Astrocyte (in vitro differentiated cells and primary cell): ENCODE results near the gene RBM17. TPM values are rescaled to one million over a fixed set of nuclear protein-coding genes. Genes with fewer than 3 reads are reported as not detected.
A peak's percentile ranks its signal among the peaks of the same experiment; 100 is the strongest.

Experiments
- DNase-seq: peaks from one replicate; pipeline ENCODE4 v3.0.0-alpha.2; 2010; ENCODE audit warnings: low read depth
- FAIRE-seq: peaks from 2 replicates; lab custom pipeline; 2011; peaks lifted over from hg19 to GRCh38; lab: Jason Lieb, UNC
- H2AFZ ChIP-seq: 2 replicates; pipeline ENCODE4 v1.6.0; 2012; ENCODE audit warnings: low read depth, low read length, inconsistent platforms
- H3K27ac ChIP-seq: 2 replicates; pipeline ENCODE4 v1.5.1; 2011; ENCODE audit warnings: low read depth, low read length, inconsistent platforms
- H3K27me3 ChIP-seq: 2 replicates; pipeline ENCODE4 v1.6.0; 2011; ENCODE audit warnings: low read length, inconsistent platforms; ENCODE audit not compliant: insufficient read depth
- H3K36me3 ChIP-seq: 2 replicates; pipeline ENCODE4 v1.5.1; 2011; ENCODE audit warnings: low read length, inconsistent platforms; ENCODE audit not compliant: insufficient read depth
- H3K4me1 ChIP-seq: 2 replicates; pipeline ENCODE4 v1.5.1; 2011; ENCODE audit warnings: low read length, inconsistent platforms; ENCODE audit not compliant: insufficient read depth
- H3K4me2 ChIP-seq: 2 replicates; pipeline ENCODE4 v1.6.0; 2012; ENCODE audit warnings: low read length, inconsistent platforms
- H3K4me3 ChIP-seq: 2 replicates; pipeline ENCODE4 v1.5.1; 2011; ENCODE audit warnings: low read depth, mild to moderate bottlenecking, low read length, inconsistent platforms; ENCODE audit not compliant: insufficient read depth
- H3K79me2 ChIP-seq: 2 replicates; pipeline ENCODE4 v1.6.0; 2012; ENCODE audit warnings: mild to moderate bottlenecking, low read length, inconsistent platforms; ENCODE audit not compliant: insufficient read depth
- H3K9ac ChIP-seq: 2 replicates; pipeline ENCODE4 v1.6.0; 2012; ENCODE audit warnings: mild to moderate bottlenecking, low read length, inconsistent platforms
- H3K9me3 ChIP-seq: 2 replicates; pipeline ENCODE4 v1.5.1; 2012; ENCODE audit warnings: low read depth, mild to moderate bottlenecking, low read length, inconsistent platforms; ENCODE audit not compliant: insufficient read depth
- H4K20me1 ChIP-seq: 2 replicates; pipeline ENCODE4 v1.6.0; 2012; ENCODE audit warnings: low read length, inconsistent platforms; ENCODE audit not compliant: insufficient read depth
- H3K27ac Mint-ChIP-seq: one replicate; pipeline ENCODE4 v1.8.0; 2021; ENCODE audit warnings: mild to moderate bottlenecking, mixed read lengths; ENCODE audit not compliant: unreplicated experiment
- H3K27me3 Mint-ChIP-seq: one replicate; pipeline ENCODE4 v1.8.0; 2021; ENCODE audit warnings: low read depth, mixed read lengths; ENCODE audit not compliant: unreplicated experiment
- H3K36me3 Mint-ChIP-seq: one replicate; pipeline ENCODE4 v1.8.0; 2021; ENCODE audit warnings: low read depth, mixed read lengths; ENCODE audit not compliant: unreplicated experiment
- H3K4me1 Mint-ChIP-seq: one replicate; pipeline ENCODE4 v1.8.0; 2021; ENCODE audit warnings: low read depth, mixed read lengths; ENCODE audit not compliant: unreplicated experiment
- H3K4me3 Mint-ChIP-seq: one replicate; pipeline ENCODE4 v1.8.0; 2021; ENCODE audit warnings: mild to moderate bottlenecking, moderate library complexity, mixed read lengths; ENCODE audit not compliant: unreplicated experiment
- H3K9me3 Mint-ChIP-seq: one replicate; pipeline ENCODE4 v1.8.0; 2021; ENCODE audit warnings: mild to moderate bottlenecking, mixed read lengths; ENCODE audit not compliant: unreplicated experiment
- CTCF ChIP-seq: IDR thresholded peaks from 2 replicates; pipeline ENCODE4 v1.5.1; 2011; ENCODE audit warnings: low read depth, mild to moderate bottlenecking, inconsistent platforms, low read length, moderate library complexity; ENCODE audit not compliant: insufficient read depth
- EZH2 ChIP-seq: IDR thresholded peaks from 2 replicates; pipeline ENCODE4 v1.6.1; 2012; ENCODE audit warnings: mild to moderate bottlenecking, low read length, inconsistent platforms; ENCODE audit not compliant: insufficient read depth
- total RNA-seq: library from RNA; stranded (reverse); gene quantifications from 2 replicates; pipeline ENCODE4 v1.2.1, GENCODE V29; 2021

The RBM17 gene
- total RNA-seq, 1 donor from 2014 or later, result 71.3 TPM

GRCh38 chr10:6142644-6143043 is 53.8 kb downstream of the RBM17 start:
- H3K36me3 ChIP-seq, result no peaks in the 10 kb centered on the region
- Mint-ChIP-seq H3K9me3 (no peaks in the 10 kb centered on the region), H3K4me3 (no peak overlapping the region), H3K27me3 (peaks cover 10% of the 10 kb centered on the region), H3K27ac (no peak overlapping the region), H3K36me3 (no peaks in the 10 kb centered on the region), H3K4me1 (peaks cover 27% of the 10 kb centered on the region)
- H3K79me2 ChIP-seq, result peaks cover 32% of the 10 kb centered on the region
- TF ChIP-seq EZH2, result no peak
- no peak for TF ChIP-seq CTCF
- no peaks in the 10 kb centered on the region for H3K9me3 ChIP-seq
- H3K27me3 ChIP-seq, result peaks cover 5% of the 10 kb centered on the region
- FAIRE-seq (no peak), DNase-seq (no peak)
- peaks cover 35% of the 10 kb centered on the region for H3K4me1 ChIP-seq
- H2AFZ ChIP-seq, result no peak overlapping the region
- no peak overlapping the region for H3K4me3 ChIP-seq
- peaks cover 20% of the 10 kb centered on the region for H4K20me1 ChIP-seq
- no peak overlapping the region for H3K4me2 ChIP-seq
- H3K9ac ChIP-seq, result no peak overlapping the region
- no peak overlapping the region for H3K27ac ChIP-seq

GRCh38 chr10:6143181-6143580 is 54.3 kb downstream of the RBM17 start:
- Histone ChIP-seq H3K4me2 (no peak overlapping the region), H3K27ac (no peak overlapping the region), H2AFZ (no peak overlapping the region), H3K79me2 (peaks cover 37% of the 10 kb centered on the region), H3K9ac (no peak overlapping the region), H4K20me1 (peaks cover 25% of the 10 kb centered on the region), H3K4me1 (peaks cover 41% of the 10 kb centered on the region), H3K4me3 (no peak overlapping the region), H3K36me3 (no peaks in the 10 kb centered on the region), H3K27me3 (peaks cover 4% of the 10 kb centered on the region), H3K9me3 (no peaks in the 10 kb centered on the region)
- Mint-ChIP-seq H3K27ac (no peak overlapping the region), H3K27me3 (peaks cover 9% of the 10 kb centered on the region), H3K4me1 (peaks cover 29% of the 10 kb centered on the region), H3K9me3 (no peaks in the 10 kb centered on the region), H3K4me3 (peak overlapping the region; percentile 20), H3K36me3 (no peaks in the 10 kb centered on the region)
- TF ChIP-seq CTCF, result no peak
- no peak for TF ChIP-seq EZH2
- FAIRE-seq (no peak), DNase-seq (no peak)

DNA sequence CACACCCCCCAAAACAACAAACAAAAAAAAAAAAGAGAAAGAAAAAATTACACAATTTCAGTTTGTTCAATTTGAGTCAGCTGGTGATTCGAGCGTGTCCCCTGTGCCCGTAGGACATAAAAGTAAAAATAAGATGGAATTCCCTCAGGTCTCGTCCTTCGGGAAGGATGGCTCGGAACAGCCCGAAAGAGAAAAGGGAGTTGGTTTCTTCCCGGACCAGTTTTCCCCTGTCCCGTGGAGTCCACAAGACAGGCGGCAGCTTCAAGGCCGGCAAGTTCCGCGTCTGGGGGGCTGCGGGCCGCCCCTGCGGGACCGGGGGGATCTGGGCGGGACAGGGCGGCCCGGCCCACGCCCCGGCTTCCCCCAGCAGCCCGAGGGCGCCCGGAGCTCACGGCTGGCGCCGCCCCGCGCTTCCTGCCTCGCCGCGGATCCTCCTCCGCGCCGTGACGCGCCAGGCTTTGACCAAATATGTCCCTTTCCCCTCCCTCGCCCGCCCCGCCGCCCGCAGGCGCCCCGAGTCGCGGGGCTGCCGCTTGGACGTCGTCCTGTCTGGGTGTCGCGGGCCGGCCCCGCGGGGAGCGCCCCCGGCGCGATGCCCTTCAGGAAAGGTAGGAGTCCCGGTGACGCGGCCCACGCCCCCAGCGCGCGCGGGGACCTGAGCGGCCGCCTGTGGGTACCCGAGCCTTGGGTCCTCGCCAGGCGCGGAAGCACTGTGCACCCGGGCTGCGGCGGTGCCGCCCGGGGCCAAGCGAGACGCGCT is 55.8 kb downstream of the RBM17 start:
- no peaks in the 10 kb centered on the region for H3K36me3 Mint-ChIP-seq
- peaks cover 2% of the 10 kb centered on the region for H3K27me3 Mint-ChIP-seq
- no peaks in the 10 kb centered on the region for H3K9me3 ChIP-seq
- H3K36me3 ChIP-seq, result no peaks in the 10 kb centered on the region
- peak overlapping the region; percentile 86 for H3K4me3 Mint-ChIP-seq
- H3K79me2 ChIP-seq, result peaks cover 48% of the 10 kb centered on the region
- H3K4me3 ChIP-seq, result peak overlapping the region; percentile 81
- peak overlapping the region; percentile 92 for H3K9ac ChIP-seq
- no peak for TF ChIP-seq EZH2
- no peak for TF ChIP-seq CTCF
- H3K4me1 Mint-ChIP-seq, result peaks cover 37% of the 10 kb centered on the region
- peak overlapping the region; percentile 92 for H3K4me2 ChIP-seq
- no peaks in the 10 kb centered on the region for H3K27me3 ChIP-seq
- H2AFZ ChIP-seq, result peak overlapping the region; percentile 82
- peak overlapping the region; percentile 62 for H3K27ac Mint-ChIP-seq
- no peak for FAIRE-seq
- H3K27ac ChIP-seq, result peak overlapping the region; percentile 84
- peak; percentile 67 for DNase-seq
- no peaks in the 10 kb centered on the region for H3K9me3 Mint-ChIP-seq
- peaks cover 43% of the 10 kb centered on the region for H3K4me1 ChIP-seq
- peaks cover 35% of the 10 kb centered on the region for H4K20me1 ChIP-seq
